ENCODE data around the gene OR52J3. TPM values are rescaled to one million over a fixed set of nuclear protein-coding genes. Genes with fewer than 3 reads are reported as not detected.

Gene OR52J3
- not detected for total RNA-seq

GRCh38 chr11:5046226-5046625, at the start of gene OR52J3:
Gene OR52J3, plus strand, starts transcription at chr11:5046526. Its CDS starts 0 bp downstream, at chr11:5046526.

GRCh38 chr11:5059391-5059790, 13.1 kb downstream of the OR52J3 start, which contains the start of gene OR52E2:
Gene OR52E2, minus strand, starts transcription at chr11:5059627. Its CDS starts 0 bp downstream, at chr11:5059627.

GRCh38 chr11:5069272-5069671, 22.9 kb downstream of the OR52J3 start, which contains the start of gene OR52E1:
Gene OR52E1, plus strand, starts transcription at chr11:5069572.

Other genes starting within 250 kb of the OR52J3 start
- gene OR52R1, start 242.1 kb upstream of the OR52J3 start, total RNA-seq: not detected
- not detected for gene OR51F2, start 225.2 kb upstream of the OR52J3 start, total RNA-seq
- not detected for gene OR51S1, start 197.3 kb upstream of the OR52J3 start, total RNA-seq
- gene OR51T1, start 164.6 kb upstream of the OR52J3 start, total RNA-seq: not detected
- gene OR51A7, start 142.7 kb upstream of the OR52J3 start, total RNA-seq: not detected
- gene OR51G2, start 127.2 kb upstream of the OR52J3 start, total RNA-seq: not detected
- gene OR51G1, start 122.2 kb upstream of the OR52J3 start, total RNA-seq: not detected
- not detected for gene OR51A4, start 98.9 kb upstream of the OR52J3 start, total RNA-seq
- not detected for gene OR51A2, start 90.8 kb upstream of the OR52J3 start, total RNA-seq
- not detected for gene OR51L1, start 51.7 kb upstream of the OR52J3 start, total RNA-seq
- not detected for gene OR52E2, start 13.1 kb downstream of the OR52J3 start, total RNA-seq
- not detected for gene OR52E1, start 23.0 kb downstream of the OR52J3 start, total RNA-seq
- gene OR52A5, start 91.8 kb downstream of the OR52J3 start, total RNA-seq: not detected
- not detected for gene OR52A1, start 108.2 kb downstream of the OR52J3 start, total RNA-seq
- not detected for gene OR51V1, start 154.2 kb downstream of the OR52J3 start, total RNA-seq
- gene HBB, start 180.5 kb downstream of the OR52J3 start, total RNA-seq: 550 TPM
- gene HBD, start 188.0 kb downstream of the OR52J3 start, total RNA-seq: not detected
- 3.5 TPM for gene HBG1, start 203.3 kb downstream of the OR52J3 start, total RNA-seq
- gene HBG2, start 208.3 kb downstream of the OR52J3 start, total RNA-seq: 2,344 TPM
- 13.8 TPM for gene HBE1, start 223.4 kb downstream of the OR52J3 start, total RNA-seq

All from diencephalon (tissue), 1 donor.